Cardiac fibroblast (primary cell): ENCODE measurements around the gene VTCN1.
"Not testable (repeated sequence)": the region's sequence is repeated elsewhere in the genome, so short reads cannot be mapped to it uniquely, and the experiment has no call there.

Experiments used
- DNase-seq, 2 donors: peaks; one replicate each; pipeline versions ENCODE4 v3.0.0 to v3.0.0-alpha.2; 2010; ENCODE audit warnings: low read depth in 2 of 2
- H3K4me3 ChIP-seq, 2 donors: replicated peaks in 1 of 2; 1 replicate in 1 of 2; 2 replicates in 1 of 2; pipeline ENCODE4 v1.5.1; 2011; ENCODE audit warnings: low read depth in 2 of 2, low read length in 2 of 2, mild to moderate bottlenecking in 2 of 2, moderate library complexity in 1 of 2
- CTCF ChIP-seq: IDR thresholded peaks from one replicate; pipeline ENCODE4 v1.5.1; 2011; ENCODE audit warnings: low read depth, mild to moderate bottlenecking, low read length, inconsistent platforms

VTCN1 gene

GRCh38 chr1:117210831-117211261 is at the start of gene VTCN1:
TSS of gene VTCN1 (minus strand) at chr1:117210927. CDS start at chr1:117210855, 72 bp downstream.
- no peak within 1 kb of the TSS for H3K4me3 ChIP-seq
- TF ChIP-seq CTCF = no peak
- DNase-seq = no peak

- no peak overlapping the region for H3K4me3 ChIP-seq
- DNase-seq = no peak
- TF ChIP-seq CTCF = no peak
These were observed 48.1 kb upstream of the VTCN1 start for GRCh38 chr1:117258791-117259190.

GRCh38 chr1:117258075-117258474 is 47.3 kb upstream of the VTCN1 start:
- not testable (repeated sequence) for DNase-seq, H3K4me3 ChIP-seq

- TF ChIP-seq CTCF = no peak
These were observed 46.6 kb upstream of the VTCN1 start for GRCh38 chr1:117257291-117257690.

GRCh38 chr1:117250061-117250606 is 39.4 kb upstream of the VTCN1 start:
- peak in 1 of 2 donors; percentile 1 for DNase-seq
- no peak overlapping the region for H3K4me3 ChIP-seq
- TF ChIP-seq CTCF = no peak

More at GRCh38 chr1:117257291-117257690, 46.6 kb upstream of the VTCN1 start:
- DNase-seq = no peak
- H3K4me3 ChIP-seq = no peak overlapping the region

- H3K4me3 ChIP-seq = no peak overlapping the region
- no peak for DNase-seq
- no peak for TF ChIP-seq CTCF
These were observed 34.2 kb upstream of the VTCN1 start for GRCh38 chr1:117244971-117245370.

GRCh38 chr1:117244306-117244705 is 33.6 kb upstream of the VTCN1 start:
- TF ChIP-seq CTCF = no peak
- DNase-seq = no peak
- H3K4me3 ChIP-seq = no peak overlapping the region
